Stimulated activated naive CD4-positive, alpha-beta T cell (primary cell): Measurements from ENCODE around the gene CKS1B.

ENCODE experiments used
- DNase-seq, 6 experiments: peaks; one replicate each; lab custom pipeline; 2025; lab: John Stamatoyannopoulos, UW

The CKS1B gene

GRCh38 chr1:155014709-155015508 lies 40.4 kb downstream of the CKS1B start:
- DNase-seq, result no peak

GRCh38 chr1:155015527-155016230 lies 41.2 kb downstream of the CKS1B start:
- DNase-seq, result peak in 1 of 6 experiments; percentile 40

- peak in 3 of 6 experiments; percentile 12 to 41 (median 23) for DNase-seq
Measured at GRCh38 chr1:155016231-155016831, 41.9 kb downstream of the CKS1B start.

- peak; percentile 73 to 89 (median 84) for DNase-seq
Measured at GRCh38 chr1:155017041-155017945, 42.8 kb downstream of the CKS1B start.

- DNase-seq, result no peak
Measured at GRCh38 chr1:155017946-155018316, 43.5 kb downstream of the CKS1B start.

GRCh38 chr1:155018617-155019348 lies 44.3 kb downstream of the CKS1B start:
- DNase-seq, result no peak

GRCh38 chr1:155019377-155020245 lies 45.1 kb downstream of the CKS1B start:
- DNase-seq, result no peak

- DNase-seq, result no peak
Measured at GRCh38 chr1:155022136-155022926, 47.9 kb downstream of the CKS1B start.

- no peak for DNase-seq
Measured at GRCh38 chr1:155022927-155023236, 48.4 kb downstream of the CKS1B start.

GRCh38 chr1:155023627-155024026 lies 49.1 kb downstream of the CKS1B start:
- DNase-seq, result no peak

- no peak for DNase-seq
Measured at GRCh38 chr1:155024315-155024714, 49.8 kb downstream of the CKS1B start.

- DNase-seq, result no peak
Measured at GRCh38 chr1:155026154-155026553, 51.7 kb downstream of the CKS1B start.

- no peak for DNase-seq
Measured at GRCh38 chr1:155026588-155026987, 52.1 kb downstream of the CKS1B start.
